Left lobe of liver (tissue), 2 donors: ENCODE data around the gene GPR162. TPM values are rescaled to one million over a fixed set of nuclear protein-coding genes. Genes with fewer than 3 reads are reported as not detected.
"Not testable (repeated sequence)": the region's sequence is repeated elsewhere in the genome, so short reads cannot be mapped to it uniquely, and the experiment has no call there.

Source experiments
- ATAC-seq: fragments of 200-7000 bp; cut with Tn5 transposase; one replicate; pipeline ENCODE4 v1.9.1; 2020; ENCODE audit warnings: mild to moderate bottlenecking, moderate library complexity
- DNase-seq: peaks from one replicate; pipeline ENCODE4 v3.0.0-alpha.2; 2020; ENCODE audit warnings: low spot score
- total RNA-seq: library from RNA; stranded (reverse); gene quantifications from one replicate; pipeline ENCODE4 v1.2.1, GENCODE V29; 2021
- donor health status: DM: no; HTN: no; CAD: no; lungs with moderate emphysema.
- donor health status: DM: no; HTN: yes; CAD: no.

Gene GPR162
- total RNA-seq, 1 donor from 2014 or later, result 1.3 TPM

DNA sequence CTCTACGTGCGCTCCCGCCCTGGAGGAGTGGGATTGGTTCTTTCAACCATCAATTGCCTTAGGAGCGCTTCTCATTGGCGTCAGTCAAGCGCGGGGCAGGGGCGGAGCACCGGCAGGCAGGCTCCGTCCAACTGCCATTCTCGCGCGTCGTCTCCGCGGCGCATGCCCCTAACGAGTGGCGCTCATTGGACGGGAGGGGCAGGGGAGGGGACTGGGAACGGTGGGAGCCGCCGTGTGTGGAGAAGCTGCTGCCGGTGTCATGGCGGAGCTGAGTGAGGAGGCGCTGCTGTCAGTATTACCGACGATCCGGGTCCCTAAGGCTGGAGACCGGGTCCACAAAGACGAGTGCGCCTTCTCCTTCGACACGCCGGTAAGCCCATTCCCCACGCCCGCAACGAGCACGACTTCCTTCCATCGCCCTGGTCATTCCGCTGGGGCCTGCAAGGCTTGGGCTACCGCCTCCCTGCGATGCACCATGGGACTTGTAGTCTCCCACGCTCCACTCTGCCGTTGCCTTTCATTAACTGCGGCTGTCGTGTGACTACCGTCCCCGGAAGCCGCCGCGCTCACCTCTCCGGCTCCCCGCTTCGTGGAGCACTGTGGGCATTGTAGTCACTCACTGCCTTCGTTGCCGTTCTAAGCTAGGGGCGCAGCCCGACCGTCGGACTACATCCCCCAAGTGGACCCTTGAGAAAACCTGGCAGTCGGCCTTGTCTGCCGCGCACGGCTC, 30.5 kb downstream of the GPR162 start, which contains the start of gene USP5:
Gene USP5, plus strand, starts transcription at position 230 of the 730 bp plus-strand sequence. Its CDS starts 30 bp downstream, at position 260.
- peak; percentile 99 for DNase-seq
- peak; percentile 85 for ATAC-seq

GRCh38 chr12:6852651-6853354, 31.2 kb downstream of the GPR162 start:
- no peak for ATAC-seq
- DNase-seq, result no peak

GRCh38 chr12:6853626-6854025, 32.0 kb downstream of the GPR162 start:
- ATAC-seq (no peak), DNase-seq (no peak)

- ATAC-seq, result no peak
- no peak for DNase-seq
These were observed 32.4 kb downstream of the GPR162 start for GRCh38 chr12:6854036-6854435.

- ATAC-seq (no peak), DNase-seq (no peak)
These were observed 33.7 kb downstream of the GPR162 start for GRCh38 chr12:6855322-6855721.

DNA sequence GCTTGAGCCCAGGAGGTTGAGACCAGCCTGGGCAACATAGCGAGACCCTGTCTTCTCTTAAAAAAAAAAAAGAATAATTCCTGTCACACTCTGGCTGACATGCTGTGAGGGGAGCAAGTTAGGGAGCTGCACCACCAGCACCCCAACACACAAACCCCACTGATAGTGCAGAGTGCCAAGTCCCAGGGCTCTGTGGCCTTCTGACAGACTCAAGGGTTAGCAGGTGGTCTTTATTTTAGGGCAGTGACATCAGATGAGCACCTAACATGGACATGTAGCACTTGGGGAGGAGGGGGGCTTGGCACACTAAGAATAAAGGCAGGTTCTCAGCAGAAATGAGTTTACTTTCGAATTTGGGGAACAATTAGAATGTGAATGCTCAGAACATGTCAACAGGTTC, 37.2 kb downstream of the GPR162 start:
- ATAC-seq (no peak), DNase-seq (no peak)

GRCh38 chr12:6860116-6860515, 38.5 kb downstream of the GPR162 start:
- DNase-seq (no peak), ATAC-seq (no peak)

- DNase-seq (no peak), ATAC-seq (no peak)
These were observed 39.3 kb downstream of the GPR162 start for GRCh38 chr12:6860942-6861341.

GRCh38 chr12:6861391-6861790, 39.8 kb downstream of the GPR162 start:
- no peak for ATAC-seq
- DNase-seq, result no peak

DNA sequence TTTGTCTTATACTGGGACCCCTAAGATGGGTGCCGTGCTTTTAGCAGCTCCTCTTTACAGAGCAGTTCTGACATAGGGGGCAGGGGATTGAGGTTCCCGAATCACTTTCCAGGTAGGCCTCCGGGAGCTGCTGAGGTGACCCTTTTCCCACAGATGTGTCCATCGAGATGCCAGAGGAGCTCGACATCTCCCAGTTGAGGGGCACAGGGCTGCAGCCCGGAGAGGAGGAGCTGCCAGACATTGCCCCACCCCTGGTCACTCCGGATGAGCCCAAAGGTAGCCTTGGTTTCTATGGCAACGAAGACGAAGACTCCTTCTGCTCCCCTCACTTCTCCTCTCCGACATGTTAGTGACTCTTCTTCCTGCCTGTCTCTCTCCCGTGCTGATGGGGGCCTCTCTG, 41.4 kb downstream of the GPR162 start:
- no peak for DNase-seq
- no peak for ATAC-seq

DNA sequence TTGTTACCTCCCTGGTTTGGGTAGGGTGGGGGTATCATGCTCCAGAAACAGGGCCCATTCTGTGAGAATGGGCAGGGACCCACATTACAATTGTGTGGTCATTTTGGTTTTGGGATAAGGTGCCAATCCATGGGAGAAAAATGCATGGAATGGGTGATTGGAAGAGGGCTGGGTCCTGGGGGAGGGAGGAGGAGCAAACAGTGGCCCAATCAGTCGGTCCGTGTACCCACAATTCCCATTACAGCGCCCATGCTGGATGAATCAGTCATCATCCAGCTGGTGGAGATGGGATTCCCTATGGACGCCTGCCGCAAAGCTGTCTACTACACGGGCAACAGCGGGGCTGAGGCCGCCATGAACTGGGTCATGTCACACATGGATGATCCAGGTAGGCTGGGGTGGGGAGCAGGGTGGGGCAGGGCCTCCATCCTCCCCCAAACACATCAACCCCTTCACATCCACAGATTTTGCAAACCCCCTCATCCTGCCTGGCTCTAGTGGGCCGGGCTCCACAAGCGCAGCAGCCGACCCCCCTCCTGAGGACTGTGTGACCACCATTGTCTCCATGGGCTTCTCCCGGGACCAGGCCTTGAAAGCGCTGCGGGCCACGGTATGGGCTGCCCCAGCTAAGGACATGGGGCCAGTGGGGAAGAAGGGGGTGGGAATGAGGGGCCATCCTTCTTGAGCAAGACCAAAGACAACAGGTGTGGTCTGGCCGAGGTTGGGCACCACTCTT, 42.1 kb downstream of the GPR162 start:
- ATAC-seq (no peak), DNase-seq (no peak)

DNA sequence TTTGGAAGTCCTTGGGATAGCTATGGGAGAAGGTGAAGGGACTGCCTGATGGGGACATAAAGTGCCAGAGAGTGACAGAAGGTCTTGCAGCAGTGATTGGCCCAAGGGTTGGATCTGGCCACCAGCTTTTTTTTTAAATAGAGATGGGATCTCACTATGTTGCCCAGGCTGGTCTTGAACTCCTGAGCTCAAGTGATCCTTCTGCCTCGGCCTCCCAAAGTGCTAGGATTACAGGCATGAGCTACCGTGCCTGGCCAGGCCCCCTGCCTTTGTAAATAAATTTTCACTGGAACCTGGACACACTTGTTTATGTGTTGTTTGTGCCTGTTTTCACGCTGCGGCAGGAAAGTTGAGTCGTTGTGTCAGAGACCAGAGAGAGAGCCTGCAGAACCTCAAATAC, 43.7 kb downstream of the GPR162 start:
- ATAC-seq, result not testable (repeated sequence)

GRCh38 chr12:6866163-6866919, 44.7 kb downstream of the GPR162 start:
- no peak for ATAC-seq
- DNase-seq, result no peak

More for the DNA sequence above, 43.7 kb downstream of the GPR162 start:
- DNase-seq, result not testable (repeated sequence)

GRCh38 chr12:6866920-6867412, 45.3 kb downstream of the GPR162 start:
- DNase-seq, result peak; percentile 86
- ATAC-seq, result peak; percentile 70

- DNase-seq, result peak; percentile 69
- peak; percentile 83 for ATAC-seq
These were observed 46.0 kb downstream of the GPR162 start, which contains the start of gene TPI1 for GRCh38 chr12:6867413-6868210. Gene TPI1, plus strand, starts transcription at chr12:6867531. Its CDS starts 36 bp downstream, at chr12:6867567.

DNA sequence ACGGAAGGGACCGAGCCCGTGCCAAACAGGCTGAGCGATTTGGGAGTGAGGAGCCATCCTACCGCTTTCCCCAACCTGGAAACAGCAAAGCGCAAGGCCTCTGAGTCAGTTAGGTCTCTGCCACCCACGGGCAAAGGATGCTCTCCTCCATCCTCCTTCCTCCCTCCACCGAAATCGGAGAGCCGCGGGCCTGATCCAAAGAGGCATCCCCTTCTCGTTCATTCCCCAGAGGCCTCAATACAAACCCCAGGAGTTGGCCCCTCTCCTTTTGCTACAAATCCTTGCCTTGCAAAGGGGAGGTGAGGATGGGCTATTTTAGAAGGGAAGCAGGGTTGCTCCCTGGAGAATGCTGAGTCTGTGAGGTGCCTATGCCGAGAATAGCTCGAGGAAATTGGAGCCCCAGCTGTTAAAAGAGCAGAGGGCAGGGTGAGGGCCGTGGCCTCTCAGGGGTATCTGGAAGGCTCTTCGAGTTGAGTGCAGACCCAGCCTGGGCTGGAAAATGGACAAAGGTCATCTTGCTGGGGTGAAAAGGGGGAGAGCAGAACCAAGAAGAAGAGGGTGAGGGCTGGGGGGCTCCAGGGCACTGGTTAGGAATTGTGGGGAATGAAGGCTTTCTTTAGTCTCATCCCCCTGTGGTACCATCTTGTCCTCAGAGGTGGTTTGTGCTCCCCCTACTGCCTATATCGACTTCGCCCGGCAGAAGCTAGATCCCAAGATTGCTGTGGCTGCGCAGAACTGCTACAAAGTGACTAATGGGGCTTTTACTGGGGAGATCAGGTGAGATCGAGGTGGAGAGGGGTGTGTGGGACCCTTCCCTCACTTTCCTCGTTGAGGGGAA, 46.8 kb downstream of the GPR162 start:
- no peak for DNase-seq
- ATAC-seq, result no peak

GRCh38 chr12:6869049-6870021, 47.7 kb downstream of the GPR162 start:
- peak; percentile 78 for DNase-seq
- peak; percentile 20 for ATAC-seq

GRCh38 chr12:6870304-6870703, 48.7 kb downstream of the GPR162 start:
- DNase-seq, ATAC-seq: not testable (repeated sequence)
